Vagina (tissue), 2 donors: ENCODE results near the gene PRODH. TPM values are rescaled to one million over a fixed set of nuclear protein-coding genes. Genes with fewer than 3 reads are reported as not detected.

Experiments used
- DNase-seq, 2 donors: peaks; one replicate each; pipeline ENCODE4 v3.0.0-alpha.2; 2017; ENCODE audit errors: extremely low spot score in 2 of 2
- H3K27ac ChIP-seq: fragments of 200-600 bp; sonication (generic); one replicate; pipeline ENCODE4 v1.5.1; 2019
- H3K27me3 ChIP-seq: fragments of 200-600 bp; sonication (generic); one replicate; pipeline ENCODE4 v1.5.1; 2019
- H3K36me3 ChIP-seq, 2 donors: fragments of 200-600 bp; sonication (generic); one replicate each; pipeline ENCODE4 v1.5.1; 2017 to 2019
- H3K4me1 ChIP-seq: fragments of 200-600 bp; sonication (generic); one replicate; pipeline ENCODE4 v1.5.1; 2019
- H3K4me3 ChIP-seq, 2 donors: fragments of 200-600 bp; sonication (generic); 1 replicate in 1 of 2; 2 replicates in 1 of 2; pipeline ENCODE4 v1.5.1; 2016 to 2019
- H3K9me3 ChIP-seq: fragments of 200-600 bp; sonication (generic); one replicate; pipeline ENCODE4 v1.5.1; 2019
- POLR2A ChIP-seq, 2 donors: fragments of 450-650 bp; IDR thresholded peaks; one replicate each; pipeline ENCODE4 v1.6.1; 2017; ENCODE audit warnings: antibody characterized with exemption in 2 of 2, mild to moderate bottlenecking in 2 of 2, moderate library complexity in 2 of 2
- POLR2AphosphoS5 ChIP-seq, 2 donors: sonication (generic); formaldehyde crosslinking; IDR thresholded peaks; one replicate each; pipeline ENCODE4 v1.9.0; 2017; ENCODE audit warnings: antibody characterized with exemption in 2 of 2, mild to moderate bottlenecking in 2 of 2, low read depth in 1 of 2; ENCODE audit not compliant: insufficient read depth in 1 of 2
- intact Hi-C: fragments of 100-400 bp; cut with DNase I; formaldehyde crosslinking; loops from one replicate; pipeline ENCODE4 v1.15.1; 2023
- total RNA-seq: library from RNA; depleted of rRNA; stranded (reverse); fragments of >200 nt; gene quantifications from one replicate; pipeline ENCODE4 v1.2.3, GENCODE V29; 2016
- TF ChIP-seq, protein P1 (sequence below), 3 experiments: fragments of 450-650 bp in 2 of 3; fragments of 200-600 bp in 1 of 3; sonication (generic) in 1 of 3; IDR thresholded peaks; one replicate each; pipeline ENCODE4 v1.5.1; 2017 to 2019; ENCODE audit warnings: antibody characterized with exemption in 3 of 3, mild to moderate bottlenecking in 2 of 3, moderate library complexity in 2 of 3

Gene PRODH, protein sequence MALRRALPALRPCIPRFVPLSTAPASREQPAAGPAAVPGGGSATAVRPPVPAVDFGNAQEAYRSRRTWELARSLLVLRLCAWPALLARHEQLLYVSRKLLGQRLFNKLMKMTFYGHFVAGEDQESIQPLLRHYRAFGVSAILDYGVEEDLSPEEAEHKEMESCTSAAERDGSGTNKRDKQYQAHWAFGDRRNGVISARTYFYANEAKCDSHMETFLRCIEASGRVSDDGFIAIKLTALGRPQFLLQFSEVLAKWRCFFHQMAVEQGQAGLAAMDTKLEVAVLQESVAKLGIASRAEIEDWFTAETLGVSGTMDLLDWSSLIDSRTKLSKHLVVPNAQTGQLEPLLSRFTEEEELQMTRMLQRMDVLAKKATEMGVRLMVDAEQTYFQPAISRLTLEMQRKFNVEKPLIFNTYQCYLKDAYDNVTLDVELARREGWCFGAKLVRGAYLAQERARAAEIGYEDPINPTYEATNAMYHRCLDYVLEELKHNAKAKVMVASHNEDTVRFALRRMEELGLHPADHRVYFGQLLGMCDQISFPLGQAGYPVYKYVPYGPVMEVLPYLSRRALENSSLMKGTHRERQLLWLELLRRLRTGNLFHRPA
- total RNA-seq, result 17.4 TPM

DNA sequence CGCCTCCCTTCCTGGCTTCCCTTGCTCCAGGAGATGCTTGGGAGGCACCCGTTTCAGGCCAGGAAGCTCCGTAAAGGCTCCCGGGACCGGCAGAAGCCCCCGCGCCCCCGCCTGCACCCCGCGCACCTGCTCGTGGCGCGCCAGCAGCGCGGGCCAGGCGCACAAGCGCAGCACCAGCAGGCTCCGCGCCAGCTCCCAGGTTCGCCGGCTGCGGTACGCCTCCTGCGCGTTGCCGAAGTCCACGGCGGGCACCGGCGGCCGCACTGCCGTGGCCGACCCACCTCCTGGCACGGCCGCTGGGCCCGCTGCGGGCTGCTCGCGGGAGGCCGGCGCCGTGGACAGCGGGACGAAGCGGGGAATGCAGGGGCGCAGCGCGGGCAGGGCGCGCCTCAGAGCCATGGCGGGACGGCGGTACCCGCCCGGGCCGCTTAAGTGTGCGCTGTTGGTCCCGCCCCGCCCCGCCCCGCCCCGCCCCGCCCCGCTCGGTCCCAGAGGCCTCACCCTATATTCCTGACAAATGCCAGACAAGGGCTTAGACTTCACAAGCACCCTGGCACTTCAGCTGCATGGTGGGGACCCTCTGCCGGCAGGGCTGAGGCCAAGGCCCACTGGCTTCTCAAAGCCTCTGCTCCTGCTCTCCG lies at the start of gene PRODH:
TSS of gene PRODH (minus strand) at position 405 of the 641 bp plus-strand sequence. CDS start at position 399, 6 bp downstream.
- no peak within 1 kb of the TSS for H3K27ac ChIP-seq
- H3K27me3 ChIP-seq, result no peaks in the 10 kb centered on the region
- H3K36me3 ChIP-seq, result no peaks in the 10 kb centered on the region
- no peaks in the 10 kb centered on the region for H3K4me1 ChIP-seq
- no peak for DNase-seq
- TF ChIP-seq, protein P1, sequence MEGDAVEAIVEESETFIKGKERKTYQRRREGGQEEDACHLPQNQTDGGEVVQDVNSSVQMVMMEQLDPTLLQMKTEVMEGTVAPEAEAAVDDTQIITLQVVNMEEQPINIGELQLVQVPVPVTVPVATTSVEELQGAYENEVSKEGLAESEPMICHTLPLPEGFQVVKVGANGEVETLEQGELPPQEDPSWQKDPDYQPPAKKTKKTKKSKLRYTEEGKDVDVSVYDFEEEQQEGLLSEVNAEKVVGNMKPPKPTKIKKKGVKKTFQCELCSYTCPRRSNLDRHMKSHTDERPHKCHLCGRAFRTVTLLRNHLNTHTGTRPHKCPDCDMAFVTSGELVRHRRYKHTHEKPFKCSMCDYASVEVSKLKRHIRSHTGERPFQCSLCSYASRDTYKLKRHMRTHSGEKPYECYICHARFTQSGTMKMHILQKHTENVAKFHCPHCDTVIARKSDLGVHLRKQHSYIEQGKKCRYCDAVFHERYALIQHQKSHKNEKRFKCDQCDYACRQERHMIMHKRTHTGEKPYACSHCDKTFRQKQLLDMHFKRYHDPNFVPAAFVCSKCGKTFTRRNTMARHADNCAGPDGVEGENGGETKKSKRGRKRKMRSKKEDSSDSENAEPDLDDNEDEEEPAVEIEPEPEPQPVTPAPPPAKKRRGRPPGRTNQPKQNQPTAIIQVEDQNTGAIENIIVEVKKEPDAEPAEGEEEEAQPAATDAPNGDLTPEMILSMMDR (IDR thresholded peaks at IDR 0.05), result no peak
- no peak for TF ChIP-seq POLR2A (IDR thresholded peaks at IDR 0.05)
- TF ChIP-seq POLR2AphosphoS5 (IDR thresholded peaks at IDR 0.05; ENCODE audit: insufficient read depth in 1 of 2, low read depth in 1 of 2), result no peak
- H3K9me3 ChIP-seq, result no peaks in the 10 kb centered on the region
- intact Hi-C loops, result no loop called here
- no peak within 1 kb of the TSS for H3K4me3 ChIP-seq

DNA sequence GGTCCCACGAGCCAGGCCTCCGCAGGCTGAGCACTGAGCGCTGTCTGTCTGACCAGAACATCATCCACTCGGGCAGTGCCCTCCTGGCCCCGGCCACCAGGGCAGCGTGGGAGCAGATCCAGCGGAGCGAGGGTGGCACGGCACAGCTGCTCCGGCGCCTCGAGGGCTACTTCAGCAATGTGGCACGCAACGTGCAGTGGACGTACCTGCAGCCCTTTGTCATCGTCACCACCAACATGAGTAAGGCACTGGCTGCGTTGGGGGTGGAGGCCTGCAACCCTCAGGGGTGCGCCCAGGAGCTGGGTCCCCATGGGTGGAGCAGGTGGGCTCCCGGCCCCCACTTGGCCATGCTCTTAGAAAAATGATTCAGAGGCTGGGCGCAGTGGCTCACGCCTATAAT lies 49.7 kb upstream of the PRODH start:
- H3K27ac ChIP-seq, result no peak overlapping the region
- no peaks in the 10 kb centered on the region for H3K9me3 ChIP-seq
- H3K27me3 ChIP-seq, result no peaks in the 10 kb centered on the region
- no peak overlapping the region for H3K4me3 ChIP-seq
- intact Hi-C loops, result no loop called here
- TF ChIP-seq POLR2AphosphoS5 (IDR thresholded peaks at IDR 0.05; ENCODE audit: insufficient read depth in 1 of 2, low read depth in 1 of 2), result no peak
- TF ChIP-seq, protein P1 (IDR thresholded peaks at IDR 0.05), result no peak
- no peak for TF ChIP-seq POLR2A (IDR thresholded peaks at IDR 0.05)
- H3K36me3 ChIP-seq, result no peaks in the 10 kb centered on the region
- DNase-seq, result no peak
- H3K4me1 ChIP-seq, result no peaks in the 10 kb centered on the region

DNA sequence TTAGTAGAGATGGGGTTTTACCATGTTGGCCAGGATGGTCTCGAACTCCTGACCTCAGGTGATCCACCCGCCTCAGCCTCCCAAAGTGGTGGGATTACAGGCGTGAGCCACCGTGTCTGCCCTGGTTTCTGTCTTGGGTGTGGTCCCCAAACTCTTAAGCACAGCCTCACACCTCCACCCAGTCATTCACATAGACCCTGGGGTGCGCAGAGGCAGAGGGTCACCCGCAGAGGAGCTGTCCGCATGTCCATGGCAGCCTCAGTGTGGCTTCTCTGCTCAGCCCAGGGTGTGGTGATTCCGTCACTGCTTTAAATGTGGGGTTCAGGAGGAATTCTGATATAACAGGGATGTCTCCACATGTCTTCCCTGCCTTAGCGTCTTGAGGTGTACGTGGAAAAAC lies 48.5 kb upstream of the PRODH start:
- intact Hi-C loops, result no loop called here
- TF ChIP-seq POLR2AphosphoS5 (IDR thresholded peaks at IDR 0.05; ENCODE audit: insufficient read depth in 1 of 2, low read depth in 1 of 2) (no peak), POLR2A (IDR thresholded peaks at IDR 0.05) (no peak)
- TF ChIP-seq, protein P1 (IDR thresholded peaks at IDR 0.05), result no peak
- no peaks in the 10 kb centered on the region for H3K4me1 ChIP-seq
- H3K9me3 ChIP-seq, result no peaks in the 10 kb centered on the region
- H3K27ac ChIP-seq, result no peak overlapping the region
- H3K27me3 ChIP-seq, result no peaks in the 10 kb centered on the region
- H3K4me3 ChIP-seq, result no peak overlapping the region
- no peak for DNase-seq
- H3K36me3 ChIP-seq, result no peaks in the 10 kb centered on the region

DNA sequence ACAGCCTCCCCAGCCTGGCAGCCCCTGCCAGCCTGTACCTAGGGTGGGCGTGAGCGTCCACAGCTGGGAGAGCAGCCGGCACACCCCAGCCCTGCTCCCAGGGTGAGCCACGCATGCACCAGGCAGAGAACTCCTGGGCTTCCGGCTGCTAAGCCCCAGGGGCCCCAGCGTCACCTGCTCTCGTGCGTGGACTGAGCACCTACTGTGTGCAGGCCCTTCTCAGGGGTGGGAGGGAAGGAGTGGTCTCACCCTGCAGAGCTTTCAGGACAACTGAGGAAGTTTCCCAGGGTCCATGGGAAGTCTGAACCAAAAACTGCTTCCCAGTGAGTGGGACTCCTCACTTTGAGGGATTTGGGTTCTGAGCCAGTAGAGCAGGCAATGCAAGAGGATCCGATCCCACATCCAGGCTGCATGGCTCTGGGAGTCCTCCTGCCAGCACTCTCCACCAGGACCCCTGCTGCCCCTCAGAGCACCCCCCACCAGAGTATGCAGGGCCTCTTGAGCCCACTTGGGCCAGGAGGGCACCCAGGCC lies 47.1 kb upstream of the PRODH start:
- Histone ChIP-seq H3K4me1 (no peaks in the 10 kb centered on the region), H3K4me3 (no peak overlapping the region), H3K27me3 (no peaks in the 10 kb centered on the region), H3K9me3 (no peaks in the 10 kb centered on the region), H3K27ac (no peak overlapping the region), H3K36me3 (no peaks in the 10 kb centered on the region)
- no peak for DNase-seq
- intact Hi-C loops, result no loop called here
- TF ChIP-seq, protein P1 (IDR thresholded peaks at IDR 0.05), result no peak
- TF ChIP-seq POLR2A (IDR thresholded peaks at IDR 0.05) (no peak), POLR2AphosphoS5 (IDR thresholded peaks at IDR 0.05; ENCODE audit: insufficient read depth in 1 of 2, low read depth in 1 of 2) (no peak)
